H9 (cell line): ENCODE measurements around the gene SPDYE1. TPM values are rescaled to one million over a fixed set of nuclear protein-coding genes. Genes with fewer than 3 reads are reported as not detected.
"Not testable (repeated sequence)": the region's sequence is repeated elsewhere in the genome, so short reads cannot be mapped to it uniquely, and the experiment has no call there.

Source experiments
- DNase-seq: peaks from one replicate; pipeline ENCODE4 v3.0.0-alpha.2; 2017
- H2AFZ ChIP-seq: one replicate; pipeline ENCODE4 v1.6.1; 2013; ENCODE audit warnings: mild to moderate bottlenecking, low read length, control low read depth, moderate library complexity
- H2AK5ac ChIP-seq: 2 replicates; pipeline ENCODE4 v1.6.1; 2013; ENCODE audit warnings: low read length, control low read depth, mixed read lengths; ENCODE audit not compliant: insufficient read length
- H2BK120ac ChIP-seq: one replicate; pipeline ENCODE4 v1.6.1; 2013; ENCODE audit warnings: low read depth, mild to moderate bottlenecking, low read length, control low read depth, inconsistent platforms; ENCODE audit not compliant: poor library complexity, severe bottlenecking
- H2BK12ac ChIP-seq: 2 replicates; pipeline ENCODE4 v1.6.1; 2013; ENCODE audit warnings: low read length, control low read depth, mixed read lengths, low read depth; ENCODE audit not compliant: insufficient read length
- H2BK15ac ChIP-seq: 2 replicates; pipeline ENCODE4 v1.6.1; 2013; ENCODE audit warnings: low read depth, low read length, control low read depth
- H2BK20ac ChIP-seq: one replicate; pipeline ENCODE4 v1.6.1; 2013; ENCODE audit warnings: low read depth, mild to moderate bottlenecking, low read length, control low read depth, inconsistent platforms; ENCODE audit not compliant: poor library complexity, severe bottlenecking
- H2BK5ac ChIP-seq: 2 replicates; pipeline ENCODE4 v1.6.1; 2013; ENCODE audit warnings: low read length, control low read depth, mixed read lengths; ENCODE audit not compliant: insufficient read length
- H3K14ac ChIP-seq: 2 replicates; pipeline ENCODE4 v1.6.1; 2013; ENCODE audit warnings: low read length, control low read depth; ENCODE audit not compliant: insufficient read depth
- H3K18ac ChIP-seq: 2 replicates; pipeline ENCODE4 v1.6.1; 2013; ENCODE audit warnings: low read depth, mild to moderate bottlenecking, mixed read lengths, low read length, control low read depth; ENCODE audit not compliant: insufficient read length
- H3K23ac ChIP-seq: 2 replicates; pipeline ENCODE4 v1.6.1; 2013; ENCODE audit warnings: low read length, control low read depth, mixed read lengths, low read depth; ENCODE audit not compliant: insufficient read length
- H3K23me2 ChIP-seq: 2 replicates; pipeline ENCODE4 v1.6.1; 2013; ENCODE audit warnings: low read depth, mild to moderate bottlenecking, mixed read lengths, low read length, control low read depth; ENCODE audit not compliant: insufficient read length, poor library complexity, severe bottlenecking
- H3K27ac ChIP-seq: 2 replicates; pipeline ENCODE4 v1.5.1; 2013; ENCODE audit warnings: low read length, control low read depth, mixed read lengths, low read depth; ENCODE audit not compliant: insufficient read length
- H3K27me3 ChIP-seq: 2 replicates; pipeline ENCODE4 v1.6.1; 2013; ENCODE audit warnings: low read length, control low read depth, inconsistent platforms; ENCODE audit not compliant: insufficient read depth
- H3K4ac ChIP-seq: 2 replicates; pipeline ENCODE4 v1.6.1; 2013; ENCODE audit warnings: low read depth, mild to moderate bottlenecking, control low read depth, inconsistent platforms, low read length, moderate library complexity
- H3K4me1 ChIP-seq: 2 replicates; pipeline ENCODE4 v1.6.1; 2013; ENCODE audit warnings: low read length, control low read depth, inconsistent platforms; ENCODE audit not compliant: insufficient read depth
- H3K4me2 ChIP-seq: 2 replicates; pipeline ENCODE4 v1.6.1; 2013; ENCODE audit warnings: low read length, control low read depth, mixed read lengths; ENCODE audit not compliant: insufficient read length, insufficient read depth
- H3K56ac ChIP-seq: 2 replicates; pipeline ENCODE4 v1.6.1; 2013; ENCODE audit warnings: low read depth, mild to moderate bottlenecking, mixed read lengths, low read length, control low read depth; ENCODE audit not compliant: insufficient read length
- H3K79me1 ChIP-seq: 2 replicates; pipeline ENCODE4 v1.6.1; 2013; ENCODE audit warnings: low read depth, mild to moderate bottlenecking, moderate library complexity, low read length, control low read depth, inconsistent platforms; ENCODE audit not compliant: insufficient read depth, poor library complexity, severe bottlenecking
- H3K79me2 ChIP-seq: 2 replicates; pipeline ENCODE4 v1.6.1; 2013; ENCODE audit warnings: low read length, control low read depth, inconsistent platforms; ENCODE audit not compliant: insufficient read depth
- H3K9ac ChIP-seq: 2 replicates; pipeline ENCODE4 v1.6.1; 2013; ENCODE audit warnings: low read length, control low read depth, mixed read lengths; ENCODE audit not compliant: insufficient read length; ENCODE audit errors: extremely low read depth
- H3K9me3 ChIP-seq: one replicate; pipeline ENCODE4 v1.6.1; 2013; ENCODE audit warnings: low read depth, low read length, inconsistent platforms; ENCODE audit not compliant: control insufficient read depth
- H3T11ph ChIP-seq: one replicate; pipeline ENCODE4 v1.6.1; 2013; ENCODE audit warnings: mild to moderate bottlenecking, low read length, control low read depth, inconsistent platforms
- H4K20me1 ChIP-seq: one replicate; pipeline ENCODE4 v1.6.1; 2013; ENCODE audit not compliant: control insufficient read depth, insufficient read length, insufficient read depth
- H4K5ac ChIP-seq: 2 replicates; pipeline ENCODE4 v1.6.1; 2013; ENCODE audit warnings: low read depth, mild to moderate bottlenecking, mixed read lengths, low read length, control low read depth; ENCODE audit not compliant: insufficient read length
- H4K8ac ChIP-seq: replicated peaks from 2 replicates; pipeline ENCODE4 v1.6.1; 2013; ENCODE audit warnings: low read length, control low read depth, mixed read lengths, low read depth; ENCODE audit not compliant: insufficient read length
- H4K91ac ChIP-seq: 2 replicates; pipeline ENCODE4 v1.6.1; 2013; ENCODE audit warnings: low read depth, mild to moderate bottlenecking, moderate library complexity, mixed read lengths, low read length, control low read depth; ENCODE audit not compliant: insufficient read length
- H3K27ac Mint-ChIP-seq, 3 experiments: 2 replicates in 2 of 3; 3 replicates in 1 of 3; pipeline ENCODE4 v1.8.0; 2020 to 2021; ENCODE audit warnings: mixed read lengths in 3 of 3, mild to moderate bottlenecking in 1 of 3, moderate library complexity in 1 of 3
- H3K27me3 Mint-ChIP-seq: 2 replicates; pipeline ENCODE4 v1.8.0; 2021; ENCODE audit warnings: low read depth, mild to moderate bottlenecking, moderate library complexity, mixed read lengths
- H3K36me3 Mint-ChIP-seq, 3 experiments: 2 replicates in 2 of 3; 3 replicates in 1 of 3; pipeline ENCODE4 v1.8.0; 2020 to 2021; ENCODE audit warnings: low read depth in 3 of 3, mixed read lengths in 3 of 3; ENCODE audit not compliant: insufficient read depth in 1 of 3
- H3K4me1 Mint-ChIP-seq, 2 experiments: 2 replicates each; pipeline ENCODE4 v1.8.0; 2020; ENCODE audit warnings: mixed read lengths in 2 of 2
- H3K4me3 Mint-ChIP-seq, 2 experiments: 2 replicates in 1 of 2; 3 replicates in 1 of 2; pipeline ENCODE4 v1.8.0; 2020 to 2021; ENCODE audit warnings: mild to moderate bottlenecking in 2 of 2, mixed read lengths in 2 of 2, moderate library complexity in 1 of 2
- H3K9me3 Mint-ChIP-seq, 2 experiments: 2 replicates in 1 of 2; 3 replicates in 1 of 2; pipeline ENCODE4 v1.8.0; 2020; ENCODE audit warnings: mild to moderate bottlenecking in 2 of 2, mixed read lengths in 2 of 2, moderate library complexity in 1 of 2
- WGBS: extraction: QIAGEN DNeasy Blood & Tissue Kit; methylation state at CpG from one replicate; pipeline ENCODE4 v1.1.7; 2013; ENCODE audit warnings: missing lambda C conversion rate, low lambda C conversion rate, mixed read lengths; ENCODE audit not compliant: insufficient read length; ENCODE audit errors: extremely low coverage; 5-methylcytosine and 5-hydroxymethylcytosine counted together
- long read RNA-seq: library from polyadenylated mRNA; unstranded; transcript quantifications from one replicate; pipeline ENCODE4 v2.0.0, GENCODE V29; 2020
- total RNA-seq: library from RNA; stranded (reverse); gene quantifications from 2 replicates; pipeline ENCODE4 v1.2.1, GENCODE V29; 2021

The SPDYE1 gene
- not detected in 2 replicates for total RNA-seq
- long read RNA-seq, partial matches to known transcripts, result 0 of 1 reads
- long read RNA-seq, other reads (novel, unspliced or antisense), result 1 of 1 reads

GRCh38 chr7:43997532-43997931 is at the start of gene SPDYE1:
Gene SPDYE1 (plus strand): TSS chr7:43997897. CDS start chr7:43999950, 2,053 bp downstream.
- not testable (repeated sequence) for H3K23me2 ChIP-seq, H3K23ac ChIP-seq, H2BK12ac ChIP-seq, H4K8ac ChIP-seq, H2BK5ac ChIP-seq, H3K9me3 ChIP-seq, H3T11ph ChIP-seq, H3K14ac ChIP-seq, H3K9ac ChIP-seq, H3K79me2 ChIP-seq, H2BK120ac ChIP-seq, H3K9me3 Mint-ChIP-seq, H3K27ac ChIP-seq, H4K91ac ChIP-seq, H3K27me3 ChIP-seq, H3K27me3 Mint-ChIP-seq, H2AK5ac ChIP-seq, H2BK15ac ChIP-seq, H3K4me1 ChIP-seq, H3K4me1 Mint-ChIP-seq, H2AFZ ChIP-seq, H3K4me3 Mint-ChIP-seq, H4K20me1 ChIP-seq, H3K18ac ChIP-seq, H3K56ac ChIP-seq, H3K36me3 Mint-ChIP-seq, H3K79me1 ChIP-seq, H3K4ac ChIP-seq, DNase-seq, H3K4me2 ChIP-seq, H3K27ac Mint-ChIP-seq, H2BK20ac ChIP-seq, H4K5ac ChIP-seq
- WGBS, result no CpG with 5 or more reads among the region's 3 CpGs
